ENCODE data around the gene SMIM28.

DNA sequence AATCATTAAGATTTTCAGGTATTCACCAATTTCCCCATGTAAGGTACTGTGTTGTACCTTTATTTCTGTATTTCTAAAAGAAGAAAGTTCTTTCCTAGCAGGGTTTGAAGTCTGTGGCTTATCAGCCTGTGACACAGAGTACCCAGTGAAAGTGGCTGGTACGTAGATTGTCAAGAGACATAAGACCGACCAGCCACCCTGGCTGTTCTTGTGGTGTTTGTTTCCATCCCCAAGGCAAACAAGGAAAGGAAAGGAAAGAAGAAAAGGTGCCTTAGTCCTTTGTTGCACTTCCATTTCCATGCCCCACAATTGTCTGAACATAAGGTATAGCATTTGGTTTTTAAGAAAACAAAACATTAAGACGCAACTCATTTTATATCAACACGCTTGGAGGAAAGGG is 40.6 kb upstream of the SMIM28 start:
- TF ChIP-seq, protein P1, sequence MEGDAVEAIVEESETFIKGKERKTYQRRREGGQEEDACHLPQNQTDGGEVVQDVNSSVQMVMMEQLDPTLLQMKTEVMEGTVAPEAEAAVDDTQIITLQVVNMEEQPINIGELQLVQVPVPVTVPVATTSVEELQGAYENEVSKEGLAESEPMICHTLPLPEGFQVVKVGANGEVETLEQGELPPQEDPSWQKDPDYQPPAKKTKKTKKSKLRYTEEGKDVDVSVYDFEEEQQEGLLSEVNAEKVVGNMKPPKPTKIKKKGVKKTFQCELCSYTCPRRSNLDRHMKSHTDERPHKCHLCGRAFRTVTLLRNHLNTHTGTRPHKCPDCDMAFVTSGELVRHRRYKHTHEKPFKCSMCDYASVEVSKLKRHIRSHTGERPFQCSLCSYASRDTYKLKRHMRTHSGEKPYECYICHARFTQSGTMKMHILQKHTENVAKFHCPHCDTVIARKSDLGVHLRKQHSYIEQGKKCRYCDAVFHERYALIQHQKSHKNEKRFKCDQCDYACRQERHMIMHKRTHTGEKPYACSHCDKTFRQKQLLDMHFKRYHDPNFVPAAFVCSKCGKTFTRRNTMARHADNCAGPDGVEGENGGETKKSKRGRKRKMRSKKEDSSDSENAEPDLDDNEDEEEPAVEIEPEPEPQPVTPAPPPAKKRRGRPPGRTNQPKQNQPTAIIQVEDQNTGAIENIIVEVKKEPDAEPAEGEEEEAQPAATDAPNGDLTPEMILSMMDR (IDR thresholded peaks at IDR 0.05), result no peak
- TF ChIP-seq POLR2A (IDR thresholded peaks at IDR 0.05) (no peak), EP300 (IDR thresholded peaks at IDR 0.05) (no peak)

Measured in ovary (tissue), 3 donors.